HG02763 (cell line): Measurements from ENCODE around the gene ACVR1.
"Not testable (repeated sequence)": the region's sequence is repeated elsewhere in the genome, so short reads cannot be mapped to it uniquely, and the experiment has no call there.

Experiments
- ATAC-seq: cut with Tn5 transposase; IDR thresholded peaks from one replicate; pipeline ENCODE4 v1.9.1; 2021; ENCODE audit warnings: mild to moderate bottlenecking, moderate library complexity; ENCODE audit not compliant: unreplicated experiment

The ACVR1 gene

DNA sequence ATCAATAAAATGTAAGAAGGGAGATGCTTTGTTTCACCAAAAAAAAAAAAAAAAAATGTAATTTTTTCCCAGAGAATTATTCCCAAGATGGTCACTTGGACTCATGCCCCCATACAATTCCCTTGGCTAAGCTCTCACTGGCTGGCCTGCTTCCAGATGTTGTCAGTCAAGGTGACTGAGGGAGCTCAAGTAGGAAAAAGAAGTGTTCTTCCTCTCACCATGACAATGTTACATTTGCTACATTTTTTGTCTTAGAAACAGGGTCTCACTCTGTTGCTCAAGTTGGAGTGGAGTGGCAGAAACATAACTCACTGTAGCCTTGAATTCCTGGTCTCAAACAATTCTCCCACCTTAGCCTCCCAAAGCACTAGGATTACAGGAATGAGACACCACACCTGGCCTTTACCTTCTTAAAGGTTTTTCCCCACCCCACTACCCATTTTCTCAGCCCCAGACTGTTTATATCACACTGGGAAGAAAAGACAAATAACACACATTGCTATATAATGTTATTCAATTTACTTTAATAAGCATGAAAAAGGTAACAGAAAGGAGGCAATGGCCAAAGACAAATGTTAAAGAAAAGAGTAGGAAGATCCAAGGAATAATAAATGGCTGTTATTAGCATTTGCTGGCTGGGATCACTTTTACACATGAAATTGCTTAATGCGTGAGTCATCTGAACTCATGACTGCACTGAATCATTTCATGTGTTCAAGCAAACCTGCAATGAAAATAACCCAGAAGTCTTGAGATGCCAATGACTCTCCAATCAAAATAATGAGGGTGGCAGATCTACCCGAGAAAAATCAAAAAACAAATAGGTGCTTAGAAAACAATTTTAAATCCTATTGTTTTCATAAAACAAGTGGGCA, 45.2 kb downstream of the ACVR1 start:
- no peak for ATAC-seq

DNA sequence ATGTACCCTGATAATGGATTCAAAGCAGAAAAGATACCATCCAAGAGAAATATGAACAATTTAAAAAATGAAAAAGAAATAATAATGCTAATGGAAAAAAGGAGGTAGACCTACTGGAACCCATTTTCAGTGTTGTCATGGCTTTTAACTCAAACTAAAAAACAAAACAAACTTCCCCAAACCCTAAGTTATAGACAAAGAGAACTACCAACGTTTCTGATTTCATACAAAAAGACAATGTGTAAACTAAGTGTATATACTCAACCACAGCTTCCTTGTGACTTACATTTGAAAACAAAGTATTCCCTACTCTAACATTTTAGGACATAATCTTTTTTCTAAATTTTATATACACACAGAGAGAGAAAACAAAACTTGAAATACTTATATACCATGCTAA, 45.9 kb downstream of the ACVR1 start:
- no peak for ATAC-seq

DNA sequence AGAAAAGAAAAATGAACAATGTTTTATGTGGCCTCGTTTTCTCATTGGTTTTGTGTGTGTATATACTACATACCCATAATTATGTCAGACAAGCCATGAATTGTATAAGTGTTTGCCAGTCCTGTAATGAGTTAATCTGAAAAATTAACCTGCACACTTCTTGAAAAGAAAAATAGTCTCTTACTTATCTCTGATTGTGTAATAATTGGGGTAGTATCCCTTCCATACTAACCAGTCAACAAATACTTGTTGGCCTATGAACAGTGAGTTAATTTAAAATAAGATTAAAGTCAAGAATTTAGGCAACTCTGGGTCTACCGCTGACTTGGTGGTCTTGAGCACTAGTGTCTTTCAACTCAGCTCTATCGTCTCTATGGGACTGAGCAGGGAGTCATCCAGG, 48.8 kb downstream of the ACVR1 start:
- no peak for ATAC-seq

DNA sequence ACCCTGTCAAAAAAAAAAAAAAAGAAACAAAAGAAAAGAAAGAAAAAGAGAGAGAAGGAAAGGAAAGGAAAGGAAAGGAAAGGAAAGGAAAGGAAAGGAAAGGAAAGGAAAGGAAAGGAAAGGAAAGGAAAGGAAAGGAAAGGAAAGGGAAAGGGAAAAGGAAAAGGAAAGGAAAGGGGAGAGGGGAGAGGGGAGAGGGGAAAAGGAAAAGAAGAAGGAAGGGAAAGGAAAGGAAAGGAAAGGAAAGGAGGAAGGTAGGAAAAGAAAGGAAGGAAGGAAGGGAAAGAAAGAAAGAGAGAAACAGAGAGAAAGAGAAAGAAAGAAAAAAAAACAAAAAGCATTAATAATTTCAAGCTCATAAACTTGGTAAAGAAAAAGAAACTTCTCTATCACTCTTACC, 49.5 kb downstream of the ACVR1 start:
- ATAC-seq: not testable (repeated sequence)

DNA sequence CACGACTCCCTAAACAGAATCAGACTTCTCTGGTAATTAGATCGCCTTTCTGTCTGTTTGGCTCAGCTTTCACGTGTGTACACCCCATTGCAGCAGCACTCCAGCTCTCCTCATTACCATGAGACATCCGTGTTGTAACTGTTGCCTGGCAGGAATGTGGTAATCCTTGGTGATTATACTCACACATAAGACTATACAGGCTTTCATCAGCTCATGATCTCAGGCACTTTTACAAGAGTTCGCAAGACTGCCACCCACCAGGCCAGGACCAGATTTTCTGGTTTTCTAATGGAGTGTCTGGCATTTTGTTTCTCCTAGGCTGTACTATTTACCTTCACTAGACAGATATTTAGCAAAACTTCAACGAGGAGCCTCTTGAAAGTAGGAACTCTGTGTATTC, 50.2 kb downstream of the ACVR1 start:
- no peak for ATAC-seq

DNA sequence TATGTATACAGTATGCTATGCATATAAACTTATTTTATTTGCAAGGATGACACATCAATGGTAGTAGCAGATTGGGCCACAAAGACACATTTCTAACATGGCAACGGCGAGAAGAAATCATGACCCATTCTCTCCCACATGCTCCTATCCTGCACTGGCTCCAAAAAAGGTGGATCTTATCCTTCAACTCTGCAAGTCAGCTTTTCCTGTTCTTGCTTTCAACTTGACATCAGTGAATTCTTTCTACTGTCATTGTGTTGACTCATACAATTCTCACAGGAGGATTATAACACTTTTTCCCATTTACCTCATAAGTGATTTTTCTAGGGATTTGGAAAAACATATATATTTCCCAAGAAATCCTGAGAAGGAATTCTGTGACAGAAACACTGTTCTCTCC, 53.1 kb downstream of the ACVR1 start:
- ATAC-seq: no peak

DNA sequence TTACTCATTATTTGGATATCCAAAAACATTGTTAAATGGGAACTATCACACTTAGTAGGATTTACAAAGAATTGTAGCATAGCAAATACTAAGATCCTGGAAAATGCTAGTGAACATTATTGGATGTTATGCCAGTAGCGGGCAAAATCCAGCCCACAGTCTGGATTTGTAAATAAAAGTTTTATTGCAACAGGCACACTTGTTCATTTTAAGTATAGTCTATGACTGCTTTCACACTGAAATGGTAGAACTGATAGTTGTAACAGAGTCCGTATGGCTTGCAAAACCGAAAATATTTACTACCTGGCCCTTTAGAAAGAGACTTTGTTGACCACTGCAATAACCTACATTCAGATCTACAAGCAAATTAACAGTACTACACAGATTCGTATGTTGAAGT, 53.6 kb downstream of the ACVR1 start:
- ATAC-seq: no peak

DNA sequence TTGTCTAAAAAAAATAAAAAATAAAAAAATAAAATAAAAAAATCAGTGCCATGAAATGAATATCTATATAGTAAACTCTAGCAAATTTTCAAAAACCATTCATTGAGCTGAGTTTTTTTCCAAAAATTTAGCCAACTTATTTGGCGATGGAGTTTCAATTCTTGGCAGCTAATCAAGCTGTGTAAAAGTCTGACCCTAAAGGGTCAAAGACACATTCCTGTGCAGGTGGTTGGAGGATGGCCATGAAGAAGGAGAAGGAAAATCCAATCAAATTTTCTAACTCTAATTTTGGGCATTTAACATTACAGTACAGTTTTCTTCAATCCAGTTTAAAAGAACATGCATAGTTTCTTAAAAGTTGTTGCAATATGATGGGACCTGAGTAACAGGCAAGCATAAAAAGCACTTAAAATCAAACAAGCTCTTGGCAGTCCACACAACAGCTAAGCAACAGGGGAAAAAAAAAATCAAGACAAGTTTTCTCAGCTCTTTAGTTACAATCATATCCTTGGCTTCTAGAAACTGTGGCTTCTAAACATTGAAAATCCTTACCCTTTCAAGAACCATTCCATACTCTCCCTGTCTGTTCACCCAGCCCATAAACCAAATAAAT, 54.5 kb downstream of the ACVR1 start:
- no peak for ATAC-seq

DNA sequence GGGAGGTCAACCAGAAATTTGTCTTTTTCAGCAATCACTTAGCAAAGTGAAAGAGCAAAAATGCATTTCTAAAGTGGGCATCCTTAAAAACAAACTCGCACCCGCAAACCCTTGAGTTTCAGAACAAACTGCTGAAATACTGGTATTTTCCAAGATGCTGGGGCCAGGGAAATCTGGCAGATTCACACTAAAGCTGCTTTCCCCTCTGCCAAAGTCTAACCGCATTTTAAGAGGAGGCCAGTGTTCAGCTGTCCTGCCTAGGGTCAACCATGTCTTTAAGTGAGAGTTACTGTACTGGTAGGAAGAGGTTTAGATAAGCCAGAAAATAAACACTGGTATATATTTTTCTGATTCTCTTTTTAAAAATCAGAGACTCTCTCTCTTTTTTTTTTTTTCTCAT, 55.9 kb downstream of the ACVR1 start:
- no peak for ATAC-seq

DNA sequence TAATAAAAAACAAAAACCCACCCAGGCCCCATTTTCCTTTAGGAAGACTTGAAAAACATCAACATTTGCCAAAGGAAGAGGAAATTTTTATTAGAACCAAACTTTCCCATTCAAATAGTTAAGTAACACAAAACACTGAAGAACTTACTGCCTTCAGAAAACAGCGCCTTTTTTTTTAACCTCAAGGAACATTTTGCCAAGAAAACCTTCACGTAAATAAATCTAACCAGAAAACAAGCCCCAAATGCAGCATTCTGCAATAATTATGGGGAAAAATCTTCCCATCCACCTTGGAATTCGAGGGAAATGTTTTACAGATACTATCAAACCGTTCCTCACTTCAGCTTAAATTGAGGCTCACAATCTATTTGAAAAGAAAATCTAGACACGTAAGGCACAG, 56.4 kb downstream of the ACVR1 start:
- no peak for ATAC-seq

DNA sequence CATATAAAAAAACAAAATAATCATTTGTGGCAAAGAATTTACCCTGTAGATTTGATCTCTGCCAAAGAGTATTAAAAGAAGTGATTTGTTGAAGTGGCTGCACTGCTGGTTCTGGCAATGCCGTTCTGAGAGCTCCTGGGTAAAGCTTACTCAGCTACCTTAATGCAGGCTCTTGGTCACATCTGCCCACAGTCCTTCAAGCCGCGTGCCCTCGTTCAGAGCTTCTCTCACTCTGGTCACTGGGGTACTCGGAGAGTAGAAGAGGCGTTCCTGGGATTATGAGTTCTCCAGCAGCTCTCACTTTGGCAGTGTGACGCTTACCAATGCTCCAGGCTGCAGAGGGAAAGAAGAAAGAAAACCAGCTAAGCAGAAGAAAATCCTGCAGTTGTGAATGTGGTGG, 57.9 kb downstream of the ACVR1 start:
- no peak for ATAC-seq

DNA sequence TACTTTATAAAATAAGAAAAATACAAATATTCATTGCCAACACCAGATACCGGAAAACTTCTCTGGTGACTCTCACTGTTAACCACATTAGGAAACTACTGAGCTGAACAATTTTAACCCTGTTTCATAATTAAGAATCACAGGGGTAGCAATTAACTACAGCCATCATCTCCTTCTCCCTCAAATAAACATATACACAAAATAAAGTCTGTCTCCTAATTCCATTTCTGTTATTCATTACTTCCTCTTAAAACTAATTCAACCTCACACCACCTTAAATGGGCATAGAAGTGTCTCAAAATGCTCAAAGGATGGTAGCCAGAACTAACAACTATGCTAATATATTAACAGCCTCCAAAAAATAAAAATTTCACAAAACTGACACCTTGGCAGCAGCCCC, 60.7 kb downstream of the ACVR1 start:
- no peak for ATAC-seq

DNA sequence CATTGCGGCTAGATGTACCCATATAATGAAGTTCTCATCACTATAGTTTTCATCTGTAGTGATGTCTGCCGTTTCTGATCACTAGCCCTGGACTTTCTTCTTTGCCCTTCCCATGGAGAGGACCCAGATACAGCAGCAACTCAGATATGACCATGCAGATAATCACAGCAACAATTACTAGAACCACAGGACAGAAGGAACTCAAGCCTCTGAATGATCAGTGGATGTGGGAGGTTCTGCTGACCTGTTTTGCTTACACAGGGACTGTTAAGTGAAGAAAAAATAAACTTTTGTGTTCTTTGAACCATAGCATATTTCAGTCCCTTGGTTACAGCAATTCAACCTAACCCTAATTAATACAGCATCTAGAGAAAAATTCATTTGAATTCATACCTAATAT, 62.7 kb downstream of the ACVR1 start:
- no peak for ATAC-seq

DNA sequence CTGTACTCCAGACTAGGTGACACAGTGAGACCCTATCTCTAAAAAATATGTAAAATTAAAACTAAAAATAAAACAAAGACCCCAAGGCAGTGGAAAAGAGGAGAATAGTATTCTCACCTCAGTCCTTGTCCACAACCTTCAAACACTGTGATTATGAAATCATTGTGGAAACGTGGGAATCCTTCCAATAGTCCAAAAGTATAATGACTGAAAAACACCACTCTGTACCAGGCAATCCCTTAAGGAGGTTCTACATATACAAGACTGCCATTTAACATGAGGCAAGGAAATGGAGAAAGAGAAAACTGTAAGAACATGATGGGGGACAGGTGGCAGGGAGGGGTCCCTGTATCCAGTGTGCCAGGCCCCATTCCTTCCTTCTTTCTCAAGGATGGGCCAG, 66.1 kb downstream of the ACVR1 start:
- ATAC-seq: no peak

DNA sequence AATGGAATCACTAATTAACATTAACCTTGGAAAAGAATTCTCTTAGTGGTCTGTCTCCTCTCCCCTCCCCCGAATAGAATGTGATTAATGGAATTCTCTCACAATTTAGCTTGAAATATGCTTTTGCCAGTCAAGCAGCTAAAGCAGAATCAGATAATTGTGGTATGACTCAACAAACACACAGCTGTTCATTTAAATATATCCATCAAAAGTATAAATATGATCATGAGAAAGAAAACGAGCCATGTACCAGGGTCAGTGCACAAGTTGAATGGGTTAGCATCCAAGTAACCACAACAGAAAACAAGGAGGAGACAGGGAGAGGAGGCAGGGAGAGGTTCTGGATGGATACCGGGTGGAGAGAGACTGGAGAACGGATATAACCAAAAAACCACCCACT, 66.9 kb downstream of the ACVR1 start:
- ATAC-seq: no peak

DNA sequence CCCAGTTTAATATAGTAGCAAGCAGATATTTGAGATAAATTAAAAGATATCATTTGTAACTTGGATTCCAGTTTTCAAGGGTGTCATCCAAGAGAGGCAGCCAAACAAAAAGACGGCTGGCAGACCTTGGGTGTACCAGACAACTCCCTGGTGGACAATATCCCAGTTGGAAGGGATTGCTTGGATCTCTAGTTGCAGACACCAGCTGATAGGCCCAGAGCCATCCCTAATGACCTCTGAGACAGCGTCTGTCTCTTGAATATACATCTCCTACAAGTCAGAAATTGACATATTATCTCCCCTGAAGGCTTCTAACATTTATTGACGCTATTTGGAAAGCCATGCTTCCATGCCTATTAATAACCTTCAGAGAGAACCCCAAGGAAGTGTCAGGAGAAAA, 67.7 kb downstream of the ACVR1 start:
- ATAC-seq: no peak

DNA sequence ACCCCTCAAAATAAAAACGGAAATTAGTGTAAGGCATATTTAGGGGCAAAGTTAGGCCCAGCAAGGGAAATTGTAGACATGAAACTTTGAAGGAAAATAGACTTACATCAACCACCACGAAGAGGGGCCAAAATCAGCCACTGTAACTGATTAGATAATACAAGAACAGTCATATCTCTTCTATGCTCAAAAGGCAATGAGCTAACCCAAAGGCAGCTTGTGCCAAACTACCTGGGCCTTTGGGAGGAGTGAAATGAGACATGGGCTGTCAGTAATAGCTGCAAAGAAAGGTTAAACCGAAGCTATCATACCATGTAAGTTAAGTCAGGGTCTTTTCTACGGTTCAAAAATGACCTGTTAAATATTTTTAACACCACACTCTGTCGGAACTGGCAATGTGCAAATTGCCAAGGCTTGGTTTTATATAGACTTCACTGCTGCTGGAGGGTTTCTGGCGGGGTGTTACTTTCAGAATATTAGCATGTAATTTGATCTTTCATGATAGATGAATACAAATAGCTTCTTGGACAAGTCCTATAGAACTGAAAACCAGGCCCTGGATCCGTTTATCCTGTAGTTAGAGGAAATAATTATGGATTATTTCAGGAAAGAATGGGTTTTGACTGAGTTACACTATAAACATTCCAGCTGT, 69.6 kb downstream of the ACVR1 start:
- ATAC-seq: no peak

DNA sequence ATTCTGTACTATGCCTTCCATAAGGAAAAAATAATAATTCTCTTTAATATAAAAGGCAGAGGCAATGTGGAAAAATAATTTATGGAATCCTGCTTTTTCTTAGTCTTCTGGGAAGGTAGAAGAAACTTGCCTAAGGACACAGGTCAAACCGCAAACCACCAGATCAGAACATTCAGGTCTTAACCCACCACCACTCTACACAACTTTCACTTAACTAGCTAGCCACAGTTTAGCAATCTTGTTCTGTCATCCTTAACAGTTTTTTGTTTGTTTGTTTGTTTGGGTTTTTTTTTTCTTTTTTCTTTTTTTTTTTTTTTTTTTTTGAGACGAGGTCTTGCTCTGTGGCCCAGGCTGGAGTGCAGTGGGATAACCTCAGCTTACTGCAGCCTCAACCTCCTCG, 70.6 kb downstream of the ACVR1 start:
- ATAC-seq: no peak

DNA sequence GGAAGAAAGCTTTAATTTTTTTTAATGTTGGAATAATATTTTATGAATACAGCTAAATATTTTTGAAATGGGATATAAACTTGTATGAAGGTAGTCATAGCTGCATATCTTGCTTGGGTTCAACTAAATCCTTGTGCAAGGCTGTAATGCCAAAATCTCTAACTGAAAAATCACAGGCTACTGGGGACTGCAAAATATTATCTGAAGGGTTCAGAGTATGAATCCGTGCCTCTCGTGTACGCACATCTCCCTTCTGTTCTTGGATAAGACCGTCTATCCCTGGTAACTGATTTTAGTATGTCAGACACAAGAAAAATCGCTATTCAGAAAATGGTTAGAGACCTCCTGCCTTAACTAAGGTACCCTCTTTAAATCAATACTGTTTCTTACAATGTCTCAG, 71.8 kb downstream of the ACVR1 start:
- no peak for ATAC-seq

DNA sequence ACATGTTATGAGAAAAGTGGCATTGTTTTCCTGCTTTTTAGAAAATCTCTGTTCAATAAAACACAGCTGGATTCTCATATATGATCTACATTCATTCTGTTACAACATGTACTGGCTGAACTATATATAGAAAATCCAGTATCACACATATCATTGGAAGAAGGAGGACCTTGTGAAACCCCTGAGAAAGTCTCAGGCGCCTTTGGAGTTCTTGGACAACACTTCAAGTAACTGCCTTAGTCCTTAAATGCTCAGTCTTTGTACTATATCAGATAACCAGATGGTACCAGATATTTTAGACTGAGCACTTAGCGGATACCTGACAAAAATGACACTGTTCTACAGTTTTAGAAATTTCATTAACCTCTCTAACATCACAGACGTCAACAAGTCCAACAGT, 72.2 kb downstream of the ACVR1 start:
- no peak for ATAC-seq

DNA sequence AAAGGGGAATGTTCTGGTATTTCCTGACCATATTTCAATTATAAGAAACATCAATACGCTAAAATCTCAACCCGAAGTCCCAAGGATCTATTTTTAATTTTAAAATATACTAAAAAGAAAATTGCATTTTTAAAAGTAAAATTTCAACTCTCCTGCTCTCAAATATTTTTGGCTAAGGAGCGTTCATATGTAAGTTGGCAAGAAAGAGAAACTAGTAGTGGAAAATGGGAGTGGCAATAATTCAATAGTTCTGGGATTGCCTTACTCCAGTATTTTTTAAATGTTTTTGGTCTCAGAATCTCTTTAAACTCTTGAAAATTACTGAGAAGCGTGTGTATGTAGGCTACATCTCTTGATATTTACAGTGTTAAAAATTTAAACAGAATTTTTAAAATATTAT, 72.7 kb downstream of the ACVR1 start:
- ATAC-seq: no peak

DNA sequence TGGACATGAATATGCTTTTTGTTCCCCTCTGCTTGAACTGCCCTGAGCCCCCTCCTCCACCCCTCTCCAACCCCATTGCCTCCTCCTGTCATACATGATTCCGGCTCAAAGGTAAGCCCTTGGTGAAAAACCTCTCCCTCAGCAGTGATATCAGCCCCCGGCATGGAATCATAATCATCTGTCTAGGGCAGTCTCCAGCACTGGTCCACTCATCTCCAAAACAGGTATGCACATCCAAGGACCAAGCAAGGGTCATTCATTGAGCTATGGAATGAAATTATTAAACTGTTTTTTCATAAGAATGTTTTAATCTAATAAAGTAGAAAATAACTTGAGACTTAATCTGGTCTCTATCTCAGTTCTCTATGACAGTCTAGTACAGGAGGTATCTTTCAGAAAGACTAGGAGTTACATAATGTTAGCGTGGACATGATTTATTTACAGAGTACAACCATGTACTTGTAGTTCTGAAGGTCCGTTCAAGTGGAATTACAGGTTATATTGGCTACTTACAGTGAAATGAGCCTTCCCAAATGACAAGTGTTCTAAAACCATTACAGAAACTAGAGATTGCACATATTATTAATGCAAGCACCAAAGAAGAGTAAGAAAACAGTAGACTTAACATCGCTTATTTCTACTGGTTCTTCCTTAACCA, 75.2 kb downstream of the ACVR1 start:
- ATAC-seq: no peak
